ENCODE measurements around the gene EIF2B4. TPM values are rescaled to one million over a fixed set of nuclear protein-coding genes. Genes with fewer than 3 reads are reported as not detected.

The EIF2B4 gene
- total and polyA plus RNA-seq, 2 of the 13 experiments (the other 11 are each of a cell fraction or from before 2014, with no cell fraction given): 91.5 to 96.4 TPM

DNA sequence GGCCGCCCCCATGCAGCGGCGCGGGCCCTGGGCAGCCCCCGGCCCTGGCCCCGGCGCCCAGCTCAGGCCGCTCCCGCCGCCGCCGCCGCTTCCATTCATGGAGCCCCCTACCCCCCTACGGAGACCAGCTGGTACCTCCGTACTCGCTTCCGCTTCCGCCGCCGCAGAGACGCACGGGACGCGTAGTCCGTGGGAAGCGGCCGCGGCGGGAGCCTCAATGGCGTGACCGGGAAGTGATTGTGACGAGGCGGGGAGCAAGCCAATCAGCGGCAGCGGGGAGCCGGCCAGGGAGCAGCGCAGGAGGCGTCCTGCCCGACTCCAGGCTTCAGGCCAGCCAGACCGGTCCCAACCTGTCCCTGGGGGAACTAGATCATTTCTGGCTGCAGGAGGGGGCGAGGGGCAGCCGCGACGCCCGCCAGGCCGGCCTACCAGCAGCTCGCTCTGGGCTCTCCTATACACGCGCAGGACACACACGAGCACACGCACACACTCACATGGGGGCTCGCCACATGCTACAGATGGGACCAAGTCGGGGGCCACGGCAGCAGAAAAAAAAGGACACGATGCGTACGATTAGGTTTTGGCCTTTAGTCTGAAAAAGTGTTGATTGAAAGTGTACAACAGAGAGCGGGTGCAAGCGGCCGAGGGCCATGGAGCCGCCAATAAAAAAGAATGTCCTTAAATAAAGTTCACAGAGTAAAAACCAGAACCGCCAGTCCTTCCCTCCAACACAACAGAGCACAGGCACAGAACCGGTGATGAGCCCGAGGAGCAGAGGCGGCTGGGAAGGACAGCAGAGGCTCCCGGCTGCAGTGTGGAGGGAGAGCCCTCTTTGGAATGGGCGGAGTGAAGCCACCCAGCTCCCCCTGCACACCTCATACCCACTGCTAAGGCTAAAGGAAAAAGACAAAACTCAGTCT is 10.7 kb upstream of the EIF2B4 start, which contains the start of gene ZNF513 (continued):
- TF ChIP-seq, protein P1, sequence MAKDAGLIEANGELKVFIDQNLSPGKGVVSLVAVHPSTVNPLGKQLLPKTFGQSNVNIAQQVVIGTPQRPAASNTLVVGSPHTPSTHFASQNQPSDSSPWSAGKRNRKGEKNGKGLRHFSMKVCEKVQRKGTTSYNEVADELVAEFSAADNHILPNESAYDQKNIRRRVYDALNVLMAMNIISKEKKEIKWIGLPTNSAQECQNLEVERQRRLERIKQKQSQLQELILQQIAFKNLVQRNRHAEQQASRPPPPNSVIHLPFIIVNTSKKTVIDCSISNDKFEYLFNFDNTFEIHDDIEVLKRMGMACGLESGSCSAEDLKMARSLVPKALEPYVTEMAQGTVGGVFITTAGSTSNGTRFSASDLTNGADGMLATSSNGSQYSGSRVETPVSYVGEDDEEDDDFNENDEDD (CRISPR knock-in tag; IDR thresholded peaks at IDR 0.05; ENCODE audit: borderline replicate concordance): peak; percentile 49; the same call in 1 of the 2 replicates
- TF ChIP-seq, protein P2, sequence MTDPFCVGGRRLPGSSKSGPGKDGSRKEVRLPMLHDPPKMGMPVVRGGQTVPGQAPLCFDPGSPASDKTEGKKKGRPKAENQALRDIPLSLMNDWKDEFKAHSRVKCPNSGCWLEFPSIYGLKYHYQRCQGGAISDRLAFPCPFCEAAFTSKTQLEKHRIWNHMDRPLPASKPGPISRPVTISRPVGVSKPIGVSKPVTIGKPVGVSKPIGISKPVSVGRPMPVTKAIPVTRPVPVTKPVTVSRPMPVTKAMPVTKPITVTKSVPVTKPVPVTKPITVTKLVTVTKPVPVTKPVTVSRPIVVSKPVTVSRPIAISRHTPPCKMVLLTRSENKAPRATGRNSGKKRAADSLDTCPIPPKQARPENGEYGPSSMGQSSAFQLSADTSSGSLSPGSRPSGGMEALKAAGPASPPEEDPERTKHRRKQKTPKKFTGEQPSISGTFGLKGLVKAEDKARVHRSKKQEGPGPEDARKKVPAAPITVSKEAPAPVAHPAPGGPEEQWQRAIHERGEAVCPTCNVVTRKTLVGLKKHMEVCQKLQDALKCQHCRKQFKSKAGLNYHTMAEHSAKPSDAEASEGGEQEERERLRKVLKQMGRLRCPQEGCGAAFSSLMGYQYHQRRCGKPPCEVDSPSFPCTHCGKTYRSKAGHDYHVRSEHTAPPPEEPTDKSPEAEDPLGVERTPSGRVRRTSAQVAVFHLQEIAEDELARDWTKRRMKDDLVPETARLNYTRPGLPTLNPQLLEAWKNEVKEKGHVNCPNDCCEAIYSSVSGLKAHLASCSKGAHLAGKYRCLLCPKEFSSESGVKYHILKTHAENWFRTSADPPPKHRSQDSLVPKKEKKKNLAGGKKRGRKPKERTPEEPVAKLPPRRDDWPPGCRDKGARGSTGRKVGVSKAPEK (CRISPR knock-in tag; IDR thresholded peaks at IDR 0.05; ENCODE audit: borderline replicate concordance): no peak
- TF ChIP-seq, protein P3, sequence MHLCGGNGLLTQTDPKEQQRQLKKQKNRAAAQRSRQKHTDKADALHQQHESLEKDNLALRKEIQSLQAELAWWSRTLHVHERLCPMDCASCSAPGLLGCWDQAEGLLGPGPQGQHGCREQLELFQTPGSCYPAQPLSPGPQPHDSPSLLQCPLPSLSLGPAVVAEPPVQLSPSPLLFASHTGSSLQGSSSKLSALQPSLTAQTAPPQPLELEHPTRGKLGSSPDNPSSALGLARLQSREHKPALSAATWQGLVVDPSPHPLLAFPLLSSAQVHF (CRISPR knock-in tag; IDR thresholded peaks at IDR 0.05): no peak; the same call in 1 of the 2 replicates
- TF ChIP-seq ZSCAN30 (CRISPR knock-in tag; IDR thresholded peaks at IDR 0.05) (no peak), SKI (IDR thresholded peaks at IDR 0.05; ENCODE audit: partially characterized antibody) (peak; percentile 9), RBFOX2 (IDR thresholded peaks at IDR 0.05; ENCODE audit: low read depth, low read length) (peak; percentile 80), TBX3 (IDR thresholded peaks at IDR 0.05; ENCODE audit: borderline replicate concordance) (no peak), ZNF644 (CRISPR knock-in tag; IDR thresholded peaks at IDR 0.05; ENCODE audit: low read depth) (no peak), ZSCAN25 (CRISPR knock-in tag; IDR thresholded peaks at IDR 0.05) (peak; percentile 0; the same call in 1 of the 2 replicates), PHF8 (CRISPR knock-in tag; IDR thresholded peaks at IDR 0.05) (0 out of 2 replicates have a peak, but pooled peaks have one; percentile 29), ZKSCAN8 (CRISPR knock-in tag; IDR thresholded peaks at IDR 0.05; ENCODE audit: borderline replicate concordance) (no peak), IKZF4 (CRISPR knock-in tag; IDR thresholded peaks at IDR 0.05; ENCODE audit: borderline replicate concordance, low read depth, not compliant biosample characterization) (peak; percentile 79), HNRNPK (IDR thresholded peaks at IDR 0.05; ENCODE audit: low read depth, low read length, poor library complexity, severe bottlenecking) (peak; percentile 12)
- TF ChIP-seq, protein P4, sequence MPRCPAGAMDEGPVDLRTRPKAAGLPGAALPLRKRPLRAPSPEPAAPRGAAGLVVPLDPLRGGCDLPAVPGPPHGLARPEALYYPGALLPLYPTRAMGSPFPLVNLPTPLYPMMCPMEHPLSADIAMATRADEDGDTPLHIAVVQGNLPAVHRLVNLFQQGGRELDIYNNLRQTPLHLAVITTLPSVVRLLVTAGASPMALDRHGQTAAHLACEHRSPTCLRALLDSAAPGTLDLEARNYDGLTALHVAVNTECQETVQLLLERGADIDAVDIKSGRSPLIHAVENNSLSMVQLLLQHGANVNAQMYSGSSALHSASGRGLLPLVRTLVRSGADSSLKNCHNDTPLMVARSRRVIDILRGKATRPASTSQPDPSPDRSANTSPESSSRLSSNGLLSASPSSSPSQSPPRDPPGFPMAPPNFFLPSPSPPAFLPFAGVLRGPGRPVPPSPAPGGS (CRISPR knock-in tag; IDR thresholded peaks at IDR 0.05): no peak; the same call in 1 of the 2 replicates
